ENCODE data around the gene AP2M1. TPM values are rescaled to one million over a fixed set of nuclear protein-coding genes. Genes with fewer than 3 reads are reported as not detected.

AP2M1 gene
- total RNA-seq, 1 donor from 2014 or later = 168 TPM

GRCh38 chr3:184200825-184201224 lies 26.2 kb downstream of the AP2M1 start:
- Histone ChIP-seq H3K9ac (ENCODE audit: low read depth in 1 of 3, low read length in 3 of 3) (no peak overlapping the region), H3K9me3 (ENCODE audit: control insufficient read depth in 3 of 3, low read length in 3 of 3) (no peaks in the 10 kb centered on the region), H3K27me3 (ENCODE audit: control insufficient read depth in 3 of 3, insufficient read depth in 3 of 3, low read length in 3 of 3) (peaks cover 0 to under 1% (median 0%) of the 10 kb centered on the region in 3 donors), H3K4me3 (ENCODE audit: low read length in 3 of 3) (no peak overlapping the region), H3K27ac (ENCODE audit: low read depth, low read length) (no peak overlapping the region), H3K36me3 (ENCODE audit: control insufficient read depth in 3 of 3, insufficient read depth in 3 of 3, low read length in 3 of 3) (peaks cover 0 to 8% (median 3%) of the 10 kb centered on the region in 3 donors), H3K4me1 (ENCODE audit: control insufficient read depth in 3 of 3, insufficient read depth in 3 of 3, low read length in 3 of 3) (no peaks in the 10 kb centered on the region)

DNA sequence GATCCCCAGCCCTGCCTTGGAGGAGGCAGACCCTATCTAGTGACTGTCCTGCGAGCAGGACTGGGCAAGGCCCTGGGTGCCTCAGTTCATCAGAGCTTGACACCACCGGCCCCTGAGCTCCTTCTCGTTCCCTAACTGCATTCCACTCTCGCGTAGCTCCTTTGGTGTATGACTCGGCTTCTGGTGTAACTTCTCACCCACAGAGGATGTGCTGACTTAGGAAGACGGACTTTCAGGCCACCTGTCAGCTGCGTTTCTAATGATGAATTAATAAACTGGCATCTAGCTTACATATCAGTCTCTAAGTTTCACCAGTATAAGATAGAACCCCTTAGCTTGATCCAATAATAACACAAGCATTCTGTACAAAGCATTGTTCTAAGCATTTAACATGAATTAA lies 28.9 kb downstream of the AP2M1 start:
- no peaks in the 10 kb centered on the region for H3K9me3 ChIP-seq (ENCODE audit: control insufficient read depth in 3 of 3, low read length in 3 of 3)
- no peaks in the 10 kb centered on the region for H3K36me3 ChIP-seq (ENCODE audit: control insufficient read depth in 3 of 3, insufficient read depth in 3 of 3, low read length in 3 of 3)
- no peak overlapping the region for H3K4me3 ChIP-seq (ENCODE audit: low read length in 3 of 3)
- H3K9ac ChIP-seq (ENCODE audit: low read depth in 1 of 3, low read length in 3 of 3) = no peak overlapping the region
- no peak overlapping the region for H3K27ac ChIP-seq (ENCODE audit: low read depth, low read length)
- no peaks in the 10 kb centered on the region for H3K4me1 ChIP-seq (ENCODE audit: control insufficient read depth in 3 of 3, insufficient read depth in 3 of 3, low read length in 3 of 3)
- H3K27me3 ChIP-seq (ENCODE audit: control insufficient read depth in 3 of 3, insufficient read depth in 3 of 3, low read length in 3 of 3) = peaks cover 0 to 11% (median 7%) of the 10 kb centered on the region in 3 donors

DNA sequence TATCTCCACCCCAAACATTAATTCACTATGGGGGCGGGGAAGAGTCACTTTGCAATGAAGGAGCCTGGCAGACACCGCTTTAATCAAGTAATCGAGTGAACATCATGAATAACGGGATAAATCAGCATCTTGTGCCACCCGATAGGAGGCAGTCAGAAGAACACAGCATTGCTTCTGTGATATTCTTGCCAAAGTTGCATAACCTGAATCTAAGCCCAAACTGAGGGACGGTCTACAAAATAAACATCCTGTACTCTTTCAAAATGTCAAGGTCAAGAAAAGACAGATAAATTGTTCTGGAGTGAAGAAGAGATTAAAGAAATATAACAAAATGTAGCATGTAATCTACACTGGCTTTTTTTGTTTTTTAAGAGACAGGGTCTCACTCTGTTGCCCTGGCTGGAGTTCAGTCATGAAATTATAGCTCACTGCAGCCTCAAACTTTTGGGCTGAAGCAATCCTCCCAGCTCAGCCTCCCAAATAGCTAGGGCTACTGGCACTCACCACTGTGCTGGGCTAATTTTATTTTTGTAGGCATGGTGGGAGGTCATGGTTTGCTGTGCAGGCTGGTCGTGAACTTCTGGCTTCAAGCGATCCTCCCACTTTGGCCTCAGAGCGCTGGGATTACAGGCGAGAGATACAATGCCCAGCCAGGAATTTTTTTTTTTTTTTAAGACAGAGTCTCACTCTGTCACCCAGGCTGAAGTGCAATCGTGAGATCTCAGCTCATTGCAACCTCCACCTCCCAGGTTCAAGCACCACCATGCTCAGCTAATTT lies 34.7 kb downstream of the AP2M1 start:
- H3K4me3 ChIP-seq (ENCODE audit: low read length in 3 of 3) = no peak overlapping the region
- no peak overlapping the region for H3K27ac ChIP-seq (ENCODE audit: low read depth, low read length)
- no peak overlapping the region for H3K9ac ChIP-seq (ENCODE audit: low read depth in 1 of 3, low read length in 3 of 3)
- H3K9me3 ChIP-seq (ENCODE audit: control insufficient read depth in 3 of 3, low read length in 3 of 3) = no peaks in the 10 kb centered on the region
- H3K27me3 ChIP-seq (ENCODE audit: control insufficient read depth in 3 of 3, insufficient read depth in 3 of 3, low read length in 3 of 3) = peaks cover 0 to 11% (median 7%) of the 10 kb centered on the region in 3 donors
- no peaks in the 10 kb centered on the region for H3K4me1 ChIP-seq (ENCODE audit: control insufficient read depth in 3 of 3, insufficient read depth in 3 of 3, low read length in 3 of 3)
- no peaks in the 10 kb centered on the region for H3K36me3 ChIP-seq (ENCODE audit: control insufficient read depth in 3 of 3, insufficient read depth in 3 of 3, low read length in 3 of 3)

GRCh38 chr3:184211297-184211696 lies 36.6 kb downstream of the AP2M1 start:
- no peaks in the 10 kb centered on the region for H3K9me3 ChIP-seq (ENCODE audit: control insufficient read depth in 3 of 3, low read length in 3 of 3)
- no peak overlapping the region for H3K9ac ChIP-seq (ENCODE audit: low read depth in 1 of 3, low read length in 3 of 3)
- H3K36me3 ChIP-seq (ENCODE audit: control insufficient read depth in 3 of 3, insufficient read depth in 3 of 3, low read length in 3 of 3) = no peaks in the 10 kb centered on the region
- H3K4me1 ChIP-seq (ENCODE audit: control insufficient read depth in 3 of 3, insufficient read depth in 3 of 3, low read length in 3 of 3) = no peaks in the 10 kb centered on the region
- H3K4me3 ChIP-seq (ENCODE audit: low read length in 3 of 3) = no peak overlapping the region
- peaks cover 0 to 7% (median 7%) of the 10 kb centered on the region in 3 donors for H3K27me3 ChIP-seq (ENCODE audit: control insufficient read depth in 3 of 3, insufficient read depth in 3 of 3, low read length in 3 of 3)
- no peak overlapping the region for H3K27ac ChIP-seq (ENCODE audit: low read depth, low read length)

- peaks cover 0 to 4% (median 4%) of the 10 kb centered on the region in 3 donors for H3K27me3 ChIP-seq (ENCODE audit: control insufficient read depth in 3 of 3, insufficient read depth in 3 of 3, low read length in 3 of 3)
- H3K4me1 ChIP-seq (ENCODE audit: control insufficient read depth in 3 of 3, insufficient read depth in 3 of 3, low read length in 3 of 3) = no peaks in the 10 kb centered on the region
- no peaks in the 10 kb centered on the region for H3K36me3 ChIP-seq (ENCODE audit: control insufficient read depth in 3 of 3, insufficient read depth in 3 of 3, low read length in 3 of 3)
- no peak overlapping the region for H3K4me3 ChIP-seq (ENCODE audit: low read length in 3 of 3)
- no peak overlapping the region for H3K27ac ChIP-seq (ENCODE audit: low read depth, low read length)
- H3K9me3 ChIP-seq (ENCODE audit: control insufficient read depth in 3 of 3, low read length in 3 of 3) = no peaks in the 10 kb centered on the region
- H3K9ac ChIP-seq (ENCODE audit: low read depth in 1 of 3, low read length in 3 of 3) = no peak overlapping the region
Measured at GRCh38 chr3:184211718-184212117, 37.1 kb downstream of the AP2M1 start.

DNA sequence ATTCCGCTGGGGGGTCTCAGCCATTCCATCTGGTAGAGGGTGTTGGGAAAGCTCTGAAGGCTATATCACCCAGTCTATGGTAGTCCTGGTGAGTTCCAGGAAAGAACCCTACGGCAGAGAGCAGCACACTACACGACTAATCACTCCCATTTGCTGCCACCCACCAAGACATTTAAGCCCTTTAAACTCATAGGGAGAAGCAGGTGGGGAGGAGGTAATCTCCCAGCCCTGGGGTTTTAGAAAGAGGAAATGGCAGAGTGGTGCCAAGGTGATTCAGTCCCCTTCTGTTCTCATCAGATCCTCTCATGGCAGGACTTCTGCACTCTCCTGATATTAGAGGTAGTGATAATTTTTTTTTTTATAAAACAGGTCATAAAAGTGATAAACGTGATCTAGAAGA lies 44.2 kb downstream of the AP2M1 start:
- no peaks in the 10 kb centered on the region for H3K4me1 ChIP-seq (ENCODE audit: control insufficient read depth in 3 of 3, insufficient read depth in 3 of 3, low read length in 3 of 3)
- H3K4me3 ChIP-seq (ENCODE audit: low read length in 3 of 3) = no peak overlapping the region
- H3K27ac ChIP-seq (ENCODE audit: low read depth, low read length) = no peak overlapping the region
- H3K36me3 ChIP-seq (ENCODE audit: control insufficient read depth in 3 of 3, insufficient read depth in 3 of 3, low read length in 3 of 3) = no peaks in the 10 kb centered on the region
- no peaks in the 10 kb centered on the region for H3K9me3 ChIP-seq (ENCODE audit: control insufficient read depth in 3 of 3, low read length in 3 of 3)
- H3K9ac ChIP-seq (ENCODE audit: low read depth in 1 of 3, low read length in 3 of 3) = no peak overlapping the region
- H3K27me3 ChIP-seq (ENCODE audit: control insufficient read depth in 3 of 3, insufficient read depth in 3 of 3, low read length in 3 of 3) = peaks cover 0 to 13% (median 3%) of the 10 kb centered on the region in 3 donors

DNA sequence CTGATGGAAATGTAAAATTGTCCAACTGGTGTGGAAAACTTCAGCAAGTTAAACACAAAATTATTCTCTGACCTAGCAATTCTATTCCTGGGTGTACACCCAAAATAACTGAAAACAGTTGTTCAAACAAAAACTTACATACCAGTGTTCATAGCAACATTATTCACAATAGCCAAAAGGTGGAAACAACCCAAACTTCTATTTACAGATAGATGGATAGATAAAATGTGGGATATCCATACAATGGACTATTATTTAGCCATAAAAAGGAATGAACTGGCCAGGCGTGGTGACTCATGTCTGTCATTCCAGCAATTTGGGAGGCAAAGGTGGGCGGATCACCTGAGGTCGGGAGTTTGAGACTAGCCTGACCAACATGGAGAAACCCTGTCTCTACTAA lies 47.9 kb downstream of the AP2M1 start:
- Histone ChIP-seq H3K9me3 (ENCODE audit: control insufficient read depth in 3 of 3, low read length in 3 of 3) (no peaks in the 10 kb centered on the region), H3K36me3 (ENCODE audit: control insufficient read depth in 3 of 3, insufficient read depth in 3 of 3, low read length in 3 of 3) (no peaks in the 10 kb centered on the region), H3K4me3 (ENCODE audit: low read length in 3 of 3) (no peak overlapping the region), H3K9ac (ENCODE audit: low read depth in 1 of 3, low read length in 3 of 3) (no peak overlapping the region), H3K4me1 (ENCODE audit: control insufficient read depth in 3 of 3, insufficient read depth in 3 of 3, low read length in 3 of 3) (no peaks in the 10 kb centered on the region), H3K27me3 (ENCODE audit: control insufficient read depth in 3 of 3, insufficient read depth in 3 of 3, low read length in 3 of 3) (peaks cover 0 to 15% (median 6%) of the 10 kb centered on the region in 3 donors), H3K27ac (ENCODE audit: low read depth, low read length) (no peak overlapping the region)

- Histone ChIP-seq H3K27me3 (ENCODE audit: control insufficient read depth in 3 of 3, insufficient read depth in 3 of 3, low read length in 3 of 3) (peaks cover 10 to 21% (median 16%) of the 10 kb centered on the region in 3 donors), H3K4me1 (ENCODE audit: control insufficient read depth in 3 of 3, insufficient read depth in 3 of 3, low read length in 3 of 3) (no peaks in the 10 kb centered on the region), H3K9ac (ENCODE audit: low read depth in 1 of 3, low read length in 3 of 3) (no peak overlapping the region), H3K36me3 (ENCODE audit: control insufficient read depth in 3 of 3, insufficient read depth in 3 of 3, low read length in 3 of 3) (no peaks in the 10 kb centered on the region), H3K27ac (ENCODE audit: low read depth, low read length) (no peak overlapping the region), H3K4me3 (ENCODE audit: low read length in 3 of 3) (no peak overlapping the region), H3K9me3 (ENCODE audit: control insufficient read depth in 3 of 3, low read length in 3 of 3) (no peaks in the 10 kb centered on the region)
Measured at GRCh38 chr3:184223946-184224345, 49.3 kb downstream of the AP2M1 start.

- Histone ChIP-seq H3K4me3 (ENCODE audit: low read length in 3 of 3) (no peak overlapping the region), H3K27me3 (ENCODE audit: control insufficient read depth in 3 of 3, insufficient read depth in 3 of 3, low read length in 3 of 3) (peaks cover 36 to 49% (median 46%) of the 10 kb centered on the region in 3 donors)
Measured at GRCh38 chr3:184227481-184227935, 52.9 kb downstream of the AP2M1 start.

GRCh38 chr3:184228376-184229137 lies 53.9 kb downstream of the AP2M1 start:
- H3K36me3 ChIP-seq (ENCODE audit: control insufficient read depth in 3 of 3, insufficient read depth in 3 of 3, low read length in 3 of 3) = no peaks in the 10 kb centered on the region
- peaks cover 46 to 59% (median 54%) of the 10 kb centered on the region in 3 donors for H3K27me3 ChIP-seq (ENCODE audit: control insufficient read depth in 3 of 3, insufficient read depth in 3 of 3, low read length in 3 of 3)
- H3K4me3 ChIP-seq (ENCODE audit: low read length in 3 of 3) = no peak overlapping the region
- H3K27ac ChIP-seq (ENCODE audit: low read depth, low read length) = no peak overlapping the region
- H3K9ac ChIP-seq (ENCODE audit: low read depth in 1 of 3, low read length in 3 of 3) = no peak overlapping the region
- no peaks in the 10 kb centered on the region for H3K9me3 ChIP-seq (ENCODE audit: control insufficient read depth in 3 of 3, low read length in 3 of 3)
- H3K4me1 ChIP-seq (ENCODE audit: control insufficient read depth in 3 of 3, insufficient read depth in 3 of 3, low read length in 3 of 3) = peaks cover 5 to 10% (median 10%) of the 10 kb centered on the region in 3 donors

More at GRCh38 chr3:184227481-184227935, 52.9 kb downstream of the AP2M1 start:
- H3K9me3 ChIP-seq (ENCODE audit: control insufficient read depth in 3 of 3, low read length in 3 of 3) = no peaks in the 10 kb centered on the region
- no peaks in the 10 kb centered on the region for H3K36me3 ChIP-seq (ENCODE audit: control insufficient read depth in 3 of 3, insufficient read depth in 3 of 3, low read length in 3 of 3)
- no peak overlapping the region for H3K27ac ChIP-seq (ENCODE audit: low read depth, low read length)
- peaks cover 5 to 10% (median 10%) of the 10 kb centered on the region in 3 donors for H3K4me1 ChIP-seq (ENCODE audit: control insufficient read depth in 3 of 3, insufficient read depth in 3 of 3, low read length in 3 of 3)
- H3K9ac ChIP-seq (ENCODE audit: low read depth in 1 of 3, low read length in 3 of 3) = no peak overlapping the region

All from skeletal muscle tissue (tissue), 4 donors.